GM21737 (cell line): ENCODE results near the gene HSDL2.

Experiments used
- ATAC-seq: cut with Tn5 transposase; IDR thresholded peaks from one replicate; pipeline ENCODE4 v1.9.1; 2021; ENCODE audit warnings: mild to moderate bottlenecking, moderate library complexity; ENCODE audit not compliant: unreplicated experiment

Gene HSDL2

GRCh38 chr9:112380102-112380824, at the start of gene HSDL2:
Gene HSDL2, plus strand, starts transcription at chr9:112380108. Its CDS starts 56 bp downstream, at chr9:112380164.
- peak; percentile 16 for ATAC-seq

GRCh38 chr9:112331674-112331952, 48.3 kb upstream of the HSDL2 start:
- no peak for ATAC-seq

GRCh38 chr9:112332214-112332613, 47.7 kb upstream of the HSDL2 start:
- ATAC-seq = no peak

GRCh38 chr9:112332674-112332976, 47.3 kb upstream of the HSDL2 start:
- ATAC-seq = no peak

- ATAC-seq = peak; percentile 52
Observed at GRCh38 chr9:112332977-112333638, 46.8 kb upstream of the HSDL2 start, which contains the start of gene PTBP3. Gene PTBP3, minus strand, starts transcription at chr9:112333619. Its CDS starts 35,754 bp downstream, at chr9:112297865.

- ATAC-seq = peak; percentile 82
Observed at GRCh38 chr9:112333639-112334431, 46.1 kb upstream of the HSDL2 start.

GRCh38 chr9:112334432-112334841, 45.5 kb upstream of the HSDL2 start:
- ATAC-seq = no peak

- no peak for ATAC-seq
Observed at GRCh38 chr9:112337547-112337946, 42.4 kb upstream of the HSDL2 start.

GRCh38 chr9:112338561-112338960, 41.3 kb upstream of the HSDL2 start:
- no peak for ATAC-seq

- no peak for ATAC-seq
Observed at GRCh38 chr9:112339886-112340285, 40.0 kb upstream of the HSDL2 start.

GRCh38 chr9:112341730-112342129, 38.2 kb upstream of the HSDL2 start:
- no peak for ATAC-seq

GRCh38 chr9:112348257-112349007, 31.5 kb upstream of the HSDL2 start:
- no peak for ATAC-seq

GRCh38 chr9:112349008-112349333, 30.9 kb upstream of the HSDL2 start:
- ATAC-seq = no peak

- ATAC-seq = no peak
Observed at GRCh38 chr9:112351184-112351583, 28.7 kb upstream of the HSDL2 start.

GRCh38 chr9:112352209-112352608, 27.7 kb upstream of the HSDL2 start:
- no peak for ATAC-seq

- no peak for ATAC-seq
Observed at GRCh38 chr9:112354081-112354743, 25.7 kb upstream of the HSDL2 start.

GRCh38 chr9:112355427-112355897, 24.4 kb upstream of the HSDL2 start:
- ATAC-seq = no peak

- no peak for ATAC-seq
Observed at GRCh38 chr9:112360047-112360804, 19.7 kb upstream of the HSDL2 start.

- no peak for ATAC-seq
Observed at GRCh38 chr9:112361601-112362000, 18.3 kb upstream of the HSDL2 start.

GRCh38 chr9:112364761-112365160, 15.1 kb upstream of the HSDL2 start:
- no peak for ATAC-seq
